Bronchial epithelial cell (primary cell): ENCODE measurements around the gene SDHB. TPM values are rescaled to one million over a fixed set of nuclear protein-coding genes. Genes with fewer than 3 reads are reported as not detected.

Experiments used
- DNase-seq: peaks from one replicate; pipeline ENCODE4 v3.0.0-alpha.2; 2010; ENCODE audit warnings: low read depth
- FAIRE-seq: peaks from 2 replicates; lab custom pipeline; 2011; peaks lifted over from hg19 to GRCh38; lab: Jason Lieb, UNC
- H3K27me3 ChIP-seq: 2 replicates; pipeline ENCODE4 v1.5.1; 2011; ENCODE audit warnings: low read length; ENCODE audit not compliant: control insufficient read depth, insufficient read depth
- H3K36me3 ChIP-seq: 2 replicates; pipeline ENCODE4 v1.5.1; 2011; ENCODE audit warnings: low read length; ENCODE audit not compliant: control insufficient read depth, insufficient read depth
- H3K4me3 ChIP-seq: 2 replicates; pipeline ENCODE4 v1.5.1; 2011; ENCODE audit warnings: mild to moderate bottlenecking, low read depth, low read length, control low read depth
- CTCF ChIP-seq: IDR thresholded peaks from 2 replicates; pipeline ENCODE4 v1.5.1; 2011; ENCODE audit warnings: mild to moderate bottlenecking, moderate library complexity, low read length, control low read depth, inconsistent platforms; ENCODE audit not compliant: insufficient read depth, severe bottlenecking
- total RNA-seq: library from RNA; depleted of rRNA; stranded (reverse); fragments of >200 nt; gene quantifications from 2 replicates; pipeline ENCODE4 v1.2.1, GENCODE V29; 2014

Gene SDHB
- total RNA-seq, 1 donor from 2014 or later: 185 TPM

- no peak overlapping the region for H3K4me3 ChIP-seq
- FAIRE-seq: no peak
- peaks cover 22% of the 10 kb centered on the region for H3K36me3 ChIP-seq
- DNase-seq: no peak
- H3K27me3 ChIP-seq: no peaks in the 10 kb centered on the region
- no peak for TF ChIP-seq CTCF
Measured at GRCh38 chr1:17028662-17029188, 25.1 kb downstream of the SDHB start.

GRCh38 chr1:17027900-17028299 is 25.9 kb downstream of the SDHB start:
- peaks cover 22% of the 10 kb centered on the region for H3K36me3 ChIP-seq
- no peaks in the 10 kb centered on the region for H3K27me3 ChIP-seq
- TF ChIP-seq CTCF: no peak
- DNase-seq: no peak
- H3K4me3 ChIP-seq: no peak overlapping the region
- no peak for FAIRE-seq

- no peaks in the 10 kb centered on the region for H3K27me3 ChIP-seq
- peaks cover 20% of the 10 kb centered on the region for H3K36me3 ChIP-seq
- DNase-seq (no peak), FAIRE-seq (no peak)
- H3K4me3 ChIP-seq: no peak overlapping the region
- TF ChIP-seq CTCF: no peak
Measured at GRCh38 chr1:17027403-17027802, 26.4 kb downstream of the SDHB start.

GRCh38 chr1:17024721-17025120 is 29.1 kb downstream of the SDHB start:
- DNase-seq: no peak
- H3K27me3 ChIP-seq: no peaks in the 10 kb centered on the region
- no peak for FAIRE-seq
- no peak for TF ChIP-seq CTCF
- H3K4me3 ChIP-seq: no peak overlapping the region
- peaks cover 29% of the 10 kb centered on the region for H3K36me3 ChIP-seq

- DNase-seq (no peak), FAIRE-seq (no peak)
- Histone ChIP-seq H3K27me3 (no peaks in the 10 kb centered on the region), H3K4me3 (no peak overlapping the region), H3K36me3 (peaks cover 27% of the 10 kb centered on the region)
- TF ChIP-seq CTCF: no peak
Measured at GRCh38 chr1:17023573-17023972, 30.3 kb downstream of the SDHB start.

- Histone ChIP-seq H3K36me3 (peaks cover 27% of the 10 kb centered on the region), H3K4me3 (no peak overlapping the region), H3K27me3 (no peaks in the 10 kb centered on the region)
- no peak for TF ChIP-seq CTCF
- DNase-seq (no peak), FAIRE-seq (no peak)
Measured at GRCh38 chr1:17023102-17023501, 30.7 kb downstream of the SDHB start.
